ENCODE measurements around the gene SGCA.

The SGCA gene

GRCh38 chr17:50222922-50223321, 57.1 kb downstream of the SGCA start:
- no peaks in the 10 kb centered on the region for H3F3A ChIP-seq (ENCODE audit: insufficient read depth, low read length)
- H3K36me3 ChIP-seq (replicated peaks; ENCODE audit: insufficient read depth, low read length): no peaks in the 10 kb centered on the region
- H3K9me2 ChIP-seq (replicated peaks; ENCODE audit: insufficient read depth, low read length): no peaks in the 10 kb centered on the region
- no peak overlapping the region for H3K9ac ChIP-seq (ENCODE audit: low read length)
- H3K27ac ChIP-seq (ENCODE audit: low read length): no peak overlapping the region
- H3K4me3 ChIP-seq (ENCODE audit: low read length): no peak overlapping the region
- H3K4me2 ChIP-seq (ENCODE audit: low read depth, low read length): no peak overlapping the region
- no peak overlapping the region for H2AFZ ChIP-seq (ENCODE audit: low read length)
- no peak for DNase-seq
- no peaks in the 10 kb centered on the region for H3K79me2 ChIP-seq (ENCODE audit: low read length)
- H3K4me1 ChIP-seq (ENCODE audit: low read length): peaks cover 7% of the 10 kb centered on the region; the same call in 1 of the 2 replicates
- TF ChIP-seq EZH2 (optimal IDR thresholded peaks at IDR 0.05; ENCODE audit: low read depth, low read length): no peak
- TF ChIP-seq CTCF (IDR thresholded peaks at IDR 0.05; ENCODE audit: low read length): no peak
- no peak for TF ChIP-seq EZH2phosphoT487 (IDR thresholded peaks at IDR 0.05; ENCODE audit: low read length)
- H3K9me3 ChIP-seq (replicated peaks; ENCODE audit: insufficient read depth, low read length): no peaks in the 10 kb centered on the region
- 0 out of 2 replicates have a peak, but pooled peaks cover 5% of the 10 kb centered on the region for H3K27me3 ChIP-seq (replicated peaks; ENCODE audit: insufficient read depth, low read length)
- H4K20me1 ChIP-seq (ENCODE audit: insufficient read depth, low read length): no peaks in the 10 kb centered on the region

All from MM.1S (cell line).